ENCODE results near the gene ZNF48. TPM values are rescaled to one million over a fixed set of nuclear protein-coding genes. Genes with fewer than 3 reads are reported as not detected.
A peak's percentile ranks its signal among the peaks of the same experiment; 100 is the strongest.

The ZNF48 gene
- total and polyA plus RNA-seq, 9 donors: 2.7 to 9.8 (median 6.6) TPM

- Histone ChIP-seq H3K27ac (peak within 1 kb of the TSS; percentile 35 to 83), H3K36me3 (no peaks in the 10 kb centered on the region), H3K27me3 (no peaks in the 10 kb centered on the region), H3K9me3 (no peaks in the 10 kb centered on the region), H3K4me1 (ENCODE audit: insufficient read depth) (peaks cover 5% of the 10 kb centered on the region), H3K4me3 (peak within 1 kb of the TSS; percentile 84)
- peak; percentile 94 to 99 (median 97) for DNase-seq
- intact Hi-C loops (cut with DNase I): no loop called here
- 0 to 1% (median 0%) methylated on average over 34 to 59 of the region's 59 CpGs for WGBS, 3 donors
- TF ChIP-seq POLR2A (IDR thresholded peaks at IDR 0.05): peak; percentile 38
- peak in 2 of 3 donors; percentile 40 to 48 for TF ChIP-seq CTCF (IDR thresholded peaks at IDR 0.05)
- TF ChIP-seq EP300 (IDR thresholded peaks at IDR 0.05): peak; percentile 52
Observed at GRCh38 chr16:30445408-30446202, 50.4 kb downstream of the ZNF48 start, which contains the start of gene SEPHS2. SEPHS2 (minus strand) TSS chr16:30445874; CDS start chr16:30445727, 147 bp downstream.

GRCh38 chr16:30446203-30446595 lies 51.0 kb downstream of the ZNF48 start:
- Histone ChIP-seq H3K4me1 (ENCODE audit: insufficient read depth) (peaks cover 5% of the 10 kb centered on the region), H3K36me3 (no peaks in the 10 kb centered on the region), H3K27me3 (no peaks in the 10 kb centered on the region), H3K4me3 (peak overlapping the region; percentile 84), H3K27ac (no peak overlapping the region), H3K9me3 (no peaks in the 10 kb centered on the region)
- TF ChIP-seq EP300 (IDR thresholded peaks at IDR 0.05) (no peak), POLR2A (IDR thresholded peaks at IDR 0.05) (no peak), CTCF (IDR thresholded peaks at IDR 0.05) (no peak)
- intact Hi-C loops (cut with DNase I): no loop called here
- WGBS, 3 donors: 69 to 76% (median 74%) methylated on average over 10 of the region's 10 CpGs
- DNase-seq: no peak

- Histone ChIP-seq H3K27me3 (no peaks in the 10 kb centered on the region), H3K36me3 (no peaks in the 10 kb centered on the region), H3K27ac (no peak overlapping the region), H3K9me3 (no peaks in the 10 kb centered on the region), H3K4me1 (ENCODE audit: insufficient read depth) (peaks cover 5% of the 10 kb centered on the region), H3K4me3 (no peak overlapping the region)
- no peak for TF ChIP-seq POLR2A (IDR thresholded peaks at IDR 0.05)
- no peak for TF ChIP-seq CTCF (IDR thresholded peaks at IDR 0.05)
- TF ChIP-seq EP300 (IDR thresholded peaks at IDR 0.05): no peak
- no peak for DNase-seq
- 81 to 83% (median 82%) methylated on average over 12 of the region's 12 CpGs for WGBS, 3 donors
- intact Hi-C loops (cut with DNase I): no loop called here
Observed at GRCh38 chr16:30447512-30448226, 52.4 kb downstream of the ZNF48 start.

- Histone ChIP-seq H3K27ac (no peak overlapping the region), H3K27me3 (no peaks in the 10 kb centered on the region), H3K4me3 (no peak overlapping the region), H3K9me3 (no peaks in the 10 kb centered on the region), H3K36me3 (no peaks in the 10 kb centered on the region), H3K4me1 (ENCODE audit: insufficient read depth) (peaks cover 5% of the 10 kb centered on the region)
- intact Hi-C loops (cut with DNase I): no loop called here
- no peak for DNase-seq
- 70 to 80% (median 78%) methylated on average over 3 of the region's 3 CpGs for WGBS, 3 donors
- TF ChIP-seq CTCF (IDR thresholded peaks at IDR 0.05) (no peak), POLR2A (IDR thresholded peaks at IDR 0.05) (no peak), EP300 (IDR thresholded peaks at IDR 0.05) (no peak)
Observed at GRCh38 chr16:30449116-30449435, 53.9 kb downstream of the ZNF48 start.

Small RNAs within 50 kb of the gene (small RNA-seq; reads per million reads assigned to genes)
- 0.30 reads per million for gene RF00406

Other genes with a start within 250 kb of the ZNF48 start
- gene CORO1A, start 211.8 kb upstream of the ZNF48 start, total RNA-seq: 10 to 100 TPM in 4 of 7 donors, 1 to 10 TPM in 3; 6.7 to 33.3 (median 14.1) TPM
- gene CORO1A, start 211.8 kb upstream of the ZNF48 start, polyA plus RNA-seq: 10 to 100 TPM in 1 of 2 donors, 1 to 10 TPM in 1; 1.6 to 12.2 TPM
- gene BOLA2B, start 201.8 kb upstream of the ZNF48 start, total RNA-seq: 100 to 1,000 TPM in 1 of 7 donors, 10 to 100 TPM in 6; 21.3 to 106 (median 40.1) TPM
- gene BOLA2B, start 201.8 kb upstream of the ZNF48 start, polyA plus RNA-seq: 10 to 100 TPM; 10.0 to 43.9 TPM
- 10 to 100 TPM in 6 of 7 donors, 1 to 10 TPM in 1; 9.3 to 60.9 (median 33.9) TPM for gene SLX1A, start 201.5 kb upstream of the ZNF48 start, total RNA-seq
- 10 to 100 TPM in 1 of 2 donors, 1 to 10 TPM in 1; 3.5 to 12.5 TPM for gene SLX1A, start 201.5 kb upstream of the ZNF48 start, polyA plus RNA-seq
- 10 to 100 TPM in 4 of 7 donors, 1 to 10 TPM in 3; 4.1 to 12.5 (median 10.5) TPM for gene SULT1A3, start 196.2 kb upstream of the ZNF48 start, total RNA-seq
- gene SULT1A3, start 196.2 kb upstream of the ZNF48 start, polyA plus RNA-seq: 10 to 100 TPM in 1 of 2 donors, 1 to 10 TPM in 1; 9.9 to 10.0 TPM
- gene NPIPB13, start 146.9 kb upstream of the ZNF48 start, total RNA-seq: 10 to 100 TPM in 3 of 7 donors, 1 to 10 TPM in 4; 1.3 to 23.7 (median 7.4) TPM
- gene NPIPB13, start 146.9 kb upstream of the ZNF48 start, polyA plus RNA-seq: 1 to 10 TPM; 3.2 to 4.5 TPM
- 10 to 100 TPM; 29.2 to 68.3 (median 64.7) TPM for gene CD2BP2, start 40.1 kb upstream of the ZNF48 start, total RNA-seq
- gene CD2BP2, start 40.1 kb upstream of the ZNF48 start, polyA plus RNA-seq: 10 to 100 TPM; 44.1 to 81.7 TPM
- 10 to 100 TPM; 18.4 to 46.9 (median 38.0) TPM for gene TBC1D10B, start 24.9 kb upstream of the ZNF48 start, total RNA-seq
- gene TBC1D10B, start 24.9 kb upstream of the ZNF48 start, polyA plus RNA-seq: 10 to 100 TPM; 24.7 to 29.7 TPM
- gene MYL11, start 20.6 kb upstream of the ZNF48 start, total RNA-seq: 1 to 10 TPM in 2 of 7 donors, not detected in 5; 1.0 to 1.3 TPM
- 1 to 10 TPM in 1 of 2 donors, under 1 TPM in 1; 0.38 to 1.4 TPM for gene MYL11, start 20.6 kb upstream of the ZNF48 start, polyA plus RNA-seq
- 1 to 10 TPM in 6 of 7 donors, under 1 TPM in 1; 0.46 to 8.2 (median 4.4) TPM for gene SEPTIN1, start 12.9 kb upstream of the ZNF48 start, total RNA-seq
- 1 to 10 TPM; 1.9 to 3.2 TPM for gene SEPTIN1, start 12.9 kb upstream of the ZNF48 start, polyA plus RNA-seq
- 10 to 100 TPM; 12.4 to 33.3 (median 18.7) TPM for gene ZNF771, start 12.2 kb downstream of the ZNF48 start, total RNA-seq
- gene ZNF771, start 12.2 kb downstream of the ZNF48 start, polyA plus RNA-seq: 10 to 100 TPM in 1 of 2 donors, 1 to 10 TPM in 1; 4.1 to 12.8 TPM
- 10 to 100 TPM; 13.2 to 34.4 (median 22.9) TPM for gene DCTPP1, start 34.6 kb downstream of the ZNF48 start, total RNA-seq
- gene DCTPP1, start 34.6 kb downstream of the ZNF48 start, polyA plus RNA-seq: 10 to 100 TPM; 16.3 to 20.3 TPM
- 10 to 100 TPM; 13.1 to 38.9 (median 25.6) TPM for gene SEPHS2, start 50.5 kb downstream of the ZNF48 start, total RNA-seq
- gene SEPHS2, start 50.5 kb downstream of the ZNF48 start, polyA plus RNA-seq: 10 to 100 TPM; 19.3 to 37.1 TPM
- 1 to 10 TPM in 6 of 7 donors, under 1 TPM in 1; 0.95 to 2.9 (median 2.0) TPM for gene ITGAL, start 77.3 kb downstream of the ZNF48 start, total RNA-seq
- 10 to 100 TPM in 1 of 2 donors, under 1 TPM in 1; 0.90 to 13.1 TPM for gene ITGAL, start 77.3 kb downstream of the ZNF48 start, polyA plus RNA-seq
- gene ZNF768, start 131.1 kb downstream of the ZNF48 start, total RNA-seq: 10 to 100 TPM; 20.5 to 43.2 (median 38.6) TPM
- gene ZNF768, start 131.1 kb downstream of the ZNF48 start, polyA plus RNA-seq: 10 to 100 TPM; 12.4 to 40.6 TPM
- 10 to 100 TPM; 11.9 to 19.2 (median 12.9) TPM for gene ZNF747, start 139.4 kb downstream of the ZNF48 start, total RNA-seq
- gene ZNF747, start 139.4 kb downstream of the ZNF48 start, polyA plus RNA-seq: 10 to 100 TPM in 1 of 2 donors, 1 to 10 TPM in 1; 8.4 to 11.4 TPM
- 10 to 100 TPM in 5 of 7 donors, 1 to 10 TPM in 2; 6.8 to 14.5 (median 13.2) TPM for gene ZNF764, start 163.0 kb downstream of the ZNF48 start, total RNA-seq
- gene ZNF764, start 163.0 kb downstream of the ZNF48 start, polyA plus RNA-seq: 1 to 10 TPM; 4.3 to 9.6 TPM
- 10 to 100 TPM; 10.4 to 31.2 (median 15.4) TPM for gene ZNF688, start 176.3 kb downstream of the ZNF48 start, total RNA-seq
- 10 to 100 TPM; 10.3 to 16.1 TPM for gene ZNF688, start 176.3 kb downstream of the ZNF48 start, polyA plus RNA-seq
- gene ZNF785, start 190.3 kb downstream of the ZNF48 start, total RNA-seq: 10 to 100 TPM in 5 of 7 donors, 1 to 10 TPM in 2; 7.0 to 29.4 (median 22.2) TPM
- gene ZNF785, start 190.3 kb downstream of the ZNF48 start, polyA plus RNA-seq: 10 to 100 TPM; 11.7 to 14.8 TPM
- gene ZNF689, start 215.0 kb downstream of the ZNF48 start, total RNA-seq: 10 to 100 TPM in 5 of 7 donors, 1 to 10 TPM in 2; 6.2 to 13.2 (median 11.6) TPM
- gene ZNF689, start 215.0 kb downstream of the ZNF48 start, polyA plus RNA-seq: 1 to 10 TPM; 6.9 to 8.8 TPM

Measured in ovary (tissue), 9 donors.